ENCODE data around the gene PRDM10.
"Not testable (repeated sequence)": the region's sequence is repeated elsewhere in the genome, so short reads cannot be mapped to it uniquely, and the experiment has no call there.

The PRDM10 gene

DNA sequence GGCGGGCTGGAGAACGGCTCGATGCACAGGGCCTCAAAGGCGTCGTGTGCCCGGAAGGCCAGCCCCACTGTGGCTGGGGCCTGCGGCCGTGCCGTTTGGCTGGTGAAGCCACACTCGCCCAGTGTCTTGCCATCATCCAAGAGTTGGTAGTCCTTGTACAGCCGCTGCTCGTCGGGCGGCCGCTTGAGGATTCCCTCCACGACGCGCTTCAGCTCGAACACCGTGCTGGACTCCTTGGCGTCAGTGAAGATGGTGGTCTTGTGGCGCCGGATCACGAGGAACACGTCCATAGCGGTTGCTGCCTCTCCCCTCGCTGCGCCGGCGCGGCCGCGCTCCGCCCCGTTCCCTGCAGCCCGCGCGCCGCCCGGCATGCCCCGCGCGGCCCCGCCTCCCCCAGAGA, 30.3 kb upstream of the PRDM10 start:
- no peak for DNase-seq (ENCODE audit: low read depth)
- peaks cover 4% of the 10 kb centered on the region for H3K4me1 ChIP-seq (ENCODE audit: control insufficient read depth, insufficient read depth, low read length)

DNA sequence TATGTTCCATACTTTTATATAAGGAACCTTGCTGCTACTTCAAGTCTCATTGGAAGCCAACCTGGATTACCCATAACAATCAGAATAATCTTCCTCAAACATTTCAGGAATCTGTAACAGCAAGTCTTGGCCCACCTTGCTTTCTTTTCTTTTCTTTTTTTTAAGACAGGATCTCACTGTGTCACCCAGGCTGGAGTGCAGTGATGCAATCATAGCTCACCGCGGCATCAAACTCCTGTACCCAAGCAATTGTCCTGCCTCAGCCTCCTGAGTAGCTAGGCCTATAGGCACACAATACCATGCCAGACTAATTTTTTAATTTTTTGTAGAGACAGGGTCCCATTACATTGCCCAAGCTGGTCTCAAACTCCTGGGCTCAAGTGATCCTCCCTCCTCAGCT, 29.3 kb upstream of the PRDM10 start:
- Histone ChIP-seq H3K27me3 (replicated peaks; ENCODE audit: control insufficient read depth, insufficient read depth, low read length) (no peaks in the 10 kb centered on the region), H3K9ac (ENCODE audit: low read length) (no peak overlapping the region), H3K9me3 (ENCODE audit: control insufficient read depth, low read length) (no peaks in the 10 kb centered on the region), H3K36me3 (ENCODE audit: control insufficient read depth, insufficient read depth, low read length, severe bottlenecking) (no peaks in the 10 kb centered on the region), H3K4me3 (ENCODE audit: low read length) (no peak overlapping the region), H3K4me1 (ENCODE audit: control insufficient read depth, insufficient read depth, low read length) (peaks cover 1% of the 10 kb centered on the region)
- no peak for DNase-seq (ENCODE audit: low read depth)

More for the DNA sequence above, 30.3 kb upstream of the PRDM10 start:
- no peaks in the 10 kb centered on the region for H3K9me3 ChIP-seq (ENCODE audit: control insufficient read depth, low read length)
- H3K9ac ChIP-seq (ENCODE audit: low read length): no peak overlapping the region
- H3K4me3 ChIP-seq (ENCODE audit: low read length): no peak overlapping the region
- H3K36me3 ChIP-seq (ENCODE audit: control insufficient read depth, insufficient read depth, low read length, severe bottlenecking): no peaks in the 10 kb centered on the region
- no peaks in the 10 kb centered on the region for H3K27me3 ChIP-seq (replicated peaks; ENCODE audit: control insufficient read depth, insufficient read depth, low read length)

DNA sequence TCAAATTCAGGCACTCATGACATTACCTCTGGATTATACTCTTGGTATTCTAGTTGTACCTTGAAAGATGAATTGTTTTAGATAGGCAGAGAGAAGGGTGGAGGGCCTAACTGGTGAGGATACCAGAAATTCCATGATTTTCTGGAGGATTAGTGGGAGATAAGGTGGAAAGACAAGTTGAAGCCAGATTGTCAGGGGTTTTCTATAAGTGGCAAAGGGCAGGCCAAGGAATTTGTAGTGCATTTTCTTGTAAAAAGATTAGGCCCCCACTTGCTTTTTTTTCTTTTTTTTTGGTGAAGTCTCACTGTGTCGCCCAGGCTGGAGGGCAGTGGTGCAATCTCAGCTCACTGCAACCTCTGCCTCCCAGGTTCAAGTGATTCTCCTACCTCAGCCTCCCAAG, 28.4 kb upstream of the PRDM10 start:
- Histone ChIP-seq H3K9me3 (ENCODE audit: control insufficient read depth, low read length) (no peaks in the 10 kb centered on the region), H3K4me3 (ENCODE audit: low read length) (no peak overlapping the region), H3K36me3 (ENCODE audit: control insufficient read depth, insufficient read depth, low read length, severe bottlenecking) (no peaks in the 10 kb centered on the region), H3K9ac (ENCODE audit: low read length) (no peak overlapping the region), H3K4me1 (ENCODE audit: control insufficient read depth, insufficient read depth, low read length) (no peaks in the 10 kb centered on the region), H3K27me3 (replicated peaks; ENCODE audit: control insufficient read depth, insufficient read depth, low read length) (no peaks in the 10 kb centered on the region)
- DNase-seq (ENCODE audit: low read depth): no peak

DNA sequence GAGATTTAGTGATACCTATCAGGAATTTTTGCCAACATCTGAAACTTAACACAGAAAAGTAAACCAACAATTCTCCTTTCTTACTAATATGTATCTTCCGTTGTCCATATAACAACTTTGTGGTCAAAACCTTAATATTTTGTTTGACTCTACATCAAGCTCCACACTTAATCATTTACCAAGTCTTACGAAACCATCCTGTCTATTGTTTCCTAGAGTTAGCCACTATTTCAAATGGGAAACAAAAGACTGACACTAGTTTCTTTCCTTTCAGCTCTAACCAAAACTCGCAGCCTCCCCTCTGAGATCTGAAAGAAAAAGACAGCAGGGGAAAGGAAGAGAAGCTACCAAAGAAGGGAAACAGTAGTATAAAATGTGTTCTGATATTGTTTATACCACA, 26.5 kb upstream of the PRDM10 start:
- Histone ChIP-seq H3K4me3 (ENCODE audit: low read length) (no peak overlapping the region), H3K27me3 (replicated peaks; ENCODE audit: control insufficient read depth, insufficient read depth, low read length) (no peaks in the 10 kb centered on the region), H3K9ac (ENCODE audit: low read length) (no peak overlapping the region), H3K9me3 (ENCODE audit: control insufficient read depth, low read length) (no peaks in the 10 kb centered on the region), H3K4me1 (ENCODE audit: control insufficient read depth, insufficient read depth, low read length) (peaks cover 2% of the 10 kb centered on the region), H3K36me3 (ENCODE audit: control insufficient read depth, insufficient read depth, low read length, severe bottlenecking) (no peaks in the 10 kb centered on the region)
- no peak for DNase-seq (ENCODE audit: low read depth)

DNA sequence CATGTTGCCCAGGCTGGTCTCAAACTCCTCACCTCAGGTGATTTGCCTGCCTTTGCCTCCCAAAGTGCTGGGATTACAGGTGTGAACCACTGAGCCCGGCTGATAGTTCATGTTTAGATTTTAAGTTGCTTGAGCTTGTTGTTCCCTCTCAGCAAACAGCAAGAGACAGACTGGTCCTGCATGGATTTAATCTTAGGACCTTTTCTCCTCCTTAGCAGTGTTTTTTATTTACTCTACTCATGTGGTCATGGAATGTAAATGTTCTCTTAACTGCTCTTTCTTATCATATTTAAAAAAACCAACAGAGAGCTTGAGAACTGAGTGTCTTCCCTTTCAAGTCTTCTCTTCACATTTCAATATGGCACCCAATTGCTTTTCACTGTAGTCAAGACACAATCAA, 22.7 kb upstream of the PRDM10 start:
- Histone ChIP-seq H3K4me1 (ENCODE audit: control insufficient read depth, insufficient read depth, low read length) (peaks cover 10% of the 10 kb centered on the region), H3K9ac (ENCODE audit: low read length) (no peak overlapping the region), H3K27me3 (replicated peaks; ENCODE audit: control insufficient read depth, insufficient read depth, low read length) (no peaks in the 10 kb centered on the region), H3K4me3 (ENCODE audit: low read length) (no peak overlapping the region), H3K9me3 (ENCODE audit: control insufficient read depth, low read length) (no peaks in the 10 kb centered on the region), H3K36me3 (ENCODE audit: control insufficient read depth, insufficient read depth, low read length, severe bottlenecking) (no peaks in the 10 kb centered on the region)
- no peak for DNase-seq (ENCODE audit: low read depth)

DNA sequence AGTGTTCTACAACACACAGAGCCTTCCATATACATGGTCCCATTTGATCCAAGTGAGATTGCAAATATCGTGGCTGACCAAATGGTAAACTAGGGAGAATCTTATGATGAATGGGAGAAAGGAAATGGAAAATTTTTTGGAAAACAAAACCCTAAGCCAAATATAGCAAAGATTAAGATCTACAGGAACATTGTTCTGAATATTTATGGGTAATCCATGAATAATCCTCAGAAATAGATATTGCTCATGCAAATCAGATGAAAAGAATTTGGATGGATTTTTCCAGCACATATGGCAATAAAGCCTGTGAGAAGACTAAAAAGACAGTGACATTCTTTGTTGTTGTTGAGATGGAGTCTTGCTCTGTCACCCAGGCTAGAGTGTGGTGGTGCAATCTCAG, 21.7 kb upstream of the PRDM10 start:
- Histone ChIP-seq H3K9me3 (ENCODE audit: control insufficient read depth, low read length) (no peaks in the 10 kb centered on the region), H3K4me1 (ENCODE audit: control insufficient read depth, insufficient read depth, low read length) (peaks cover 10% of the 10 kb centered on the region), H3K9ac (ENCODE audit: low read length) (no peak overlapping the region), H3K36me3 (ENCODE audit: control insufficient read depth, insufficient read depth, low read length, severe bottlenecking) (no peaks in the 10 kb centered on the region), H3K27me3 (replicated peaks; ENCODE audit: control insufficient read depth, insufficient read depth, low read length) (no peaks in the 10 kb centered on the region), H3K4me3 (ENCODE audit: low read length) (no peak overlapping the region)
- DNase-seq (ENCODE audit: low read depth): no peak

DNA sequence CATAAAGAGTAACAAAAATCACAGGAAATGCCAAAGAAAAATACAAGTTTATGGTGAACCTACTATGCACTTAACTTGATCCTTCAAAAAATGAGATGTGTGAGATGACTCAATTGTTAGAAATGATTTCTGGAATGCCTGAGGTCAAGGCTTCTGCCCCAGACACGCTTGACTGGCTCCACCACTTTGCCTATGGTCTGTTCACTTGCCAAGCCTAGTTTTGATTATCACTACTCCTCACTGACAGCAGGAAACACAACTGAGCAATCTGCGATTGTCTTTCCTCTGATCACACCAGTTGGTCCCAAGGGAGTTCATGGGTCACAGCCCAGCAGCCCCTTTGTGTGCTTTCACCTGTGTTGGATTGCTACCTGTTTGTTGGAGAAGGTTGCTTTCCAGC, 20.6 kb upstream of the PRDM10 start:
- peak; percentile 13 for DNase-seq (ENCODE audit: low read depth)
- H3K36me3 ChIP-seq (ENCODE audit: control insufficient read depth, insufficient read depth, low read length, severe bottlenecking): no peaks in the 10 kb centered on the region
- H3K4me1 ChIP-seq (ENCODE audit: control insufficient read depth, insufficient read depth, low read length): peaks cover 10% of the 10 kb centered on the region
- no peak overlapping the region for H3K4me3 ChIP-seq (ENCODE audit: low read length)
- no peaks in the 10 kb centered on the region for H3K27me3 ChIP-seq (replicated peaks; ENCODE audit: control insufficient read depth, insufficient read depth, low read length)
- no peaks in the 10 kb centered on the region for H3K9me3 ChIP-seq (ENCODE audit: control insufficient read depth, low read length)
- H3K9ac ChIP-seq (ENCODE audit: low read length): no peak overlapping the region

DNA sequence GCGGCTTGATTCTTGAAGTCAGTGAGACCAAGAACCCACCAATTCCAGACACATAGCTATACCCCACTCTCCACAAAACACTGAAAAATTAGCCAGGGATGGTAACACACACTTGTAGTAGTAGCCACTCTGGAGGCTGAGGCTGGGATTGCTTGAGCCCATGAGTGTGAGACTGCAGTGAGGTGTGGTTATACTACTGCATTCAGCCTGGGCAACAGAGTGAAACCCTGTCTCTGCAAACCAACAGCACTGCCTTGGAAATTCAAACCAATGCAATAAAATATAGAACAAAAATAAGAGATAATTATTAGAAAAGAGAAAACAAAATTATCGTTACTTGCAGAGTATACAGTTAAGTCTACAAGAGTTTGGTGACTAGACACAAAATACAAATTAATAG, 20.2 kb upstream of the PRDM10 start:
- Histone ChIP-seq H3K36me3 (ENCODE audit: control insufficient read depth, insufficient read depth, low read length, severe bottlenecking) (no peaks in the 10 kb centered on the region), H3K9me3 (ENCODE audit: control insufficient read depth, low read length) (no peaks in the 10 kb centered on the region), H3K27me3 (replicated peaks; ENCODE audit: control insufficient read depth, insufficient read depth, low read length) (no peaks in the 10 kb centered on the region), H3K9ac (ENCODE audit: low read length) (no peak overlapping the region), H3K4me1 (ENCODE audit: control insufficient read depth, insufficient read depth, low read length) (peaks cover 10% of the 10 kb centered on the region), H3K4me3 (ENCODE audit: low read length) (no peak overlapping the region)
- no peak for DNase-seq (ENCODE audit: low read depth)

DNA sequence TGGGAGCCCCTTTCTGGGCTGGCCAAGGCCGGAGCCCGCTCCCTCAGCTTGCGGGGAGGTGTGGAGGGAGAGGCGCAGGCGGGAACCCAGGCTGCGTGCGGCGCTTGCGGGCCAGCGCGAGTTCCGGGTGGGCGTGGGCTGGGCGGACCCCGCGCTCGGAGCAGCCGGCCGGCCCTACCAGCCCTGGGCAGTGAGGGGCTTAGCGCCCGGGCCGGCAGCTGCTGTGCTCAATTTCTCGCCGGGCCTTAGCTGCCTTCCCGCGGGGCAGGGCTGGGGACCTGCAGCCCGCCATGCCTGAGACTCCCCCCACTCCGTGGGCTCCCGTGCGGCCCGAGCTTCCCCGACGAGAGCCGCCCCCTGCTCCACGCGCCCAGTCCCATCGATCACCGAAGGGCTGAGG, 19.0 kb upstream of the PRDM10 start:
- not testable (repeated sequence) for H3K4me3 ChIP-seq (ENCODE audit: low read length); DNase-seq (ENCODE audit: low read depth); H3K9me3 ChIP-seq (ENCODE audit: control insufficient read depth, low read length); H3K9ac ChIP-seq (ENCODE audit: low read length); H3K27me3 ChIP-seq (replicated peaks; ENCODE audit: control insufficient read depth, insufficient read depth, low read length); H3K36me3 ChIP-seq (ENCODE audit: control insufficient read depth, insufficient read depth, low read length, severe bottlenecking)
- peaks cover 10% of the 10 kb centered on the region for H3K4me1 ChIP-seq (ENCODE audit: control insufficient read depth, insufficient read depth, low read length)

DNA sequence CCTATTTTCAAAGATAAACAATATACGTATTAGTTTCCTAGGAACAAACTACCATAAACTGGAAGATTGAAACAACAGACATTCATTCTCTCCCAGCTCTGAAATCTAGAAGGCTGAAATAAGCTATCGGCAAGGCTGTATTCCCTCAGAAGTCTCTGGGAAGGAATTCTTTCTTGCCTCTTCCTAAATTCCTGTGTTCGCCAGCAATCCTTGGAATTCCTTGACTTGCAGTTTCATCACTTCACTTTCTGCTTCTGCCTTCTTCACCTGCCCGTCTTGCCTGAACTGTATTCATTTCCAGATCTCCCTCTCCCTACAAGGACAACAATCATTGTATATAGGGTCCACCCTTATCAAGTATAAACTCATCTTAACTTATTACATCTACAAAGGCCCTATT, 17.7 kb upstream of the PRDM10 start:
- no peaks in the 10 kb centered on the region for H3K9me3 ChIP-seq (ENCODE audit: control insufficient read depth, low read length)
- H3K27me3 ChIP-seq (replicated peaks; ENCODE audit: control insufficient read depth, insufficient read depth, low read length): no peaks in the 10 kb centered on the region
- H3K9ac ChIP-seq (ENCODE audit: low read length): no peak overlapping the region
- peaks cover 10% of the 10 kb centered on the region for H3K4me1 ChIP-seq (ENCODE audit: control insufficient read depth, insufficient read depth, low read length)
- no peak overlapping the region for H3K4me3 ChIP-seq (ENCODE audit: low read length)
- no peaks in the 10 kb centered on the region for H3K36me3 ChIP-seq (ENCODE audit: control insufficient read depth, insufficient read depth, low read length, severe bottlenecking)
- DNase-seq (ENCODE audit: low read depth): no peak

DNA sequence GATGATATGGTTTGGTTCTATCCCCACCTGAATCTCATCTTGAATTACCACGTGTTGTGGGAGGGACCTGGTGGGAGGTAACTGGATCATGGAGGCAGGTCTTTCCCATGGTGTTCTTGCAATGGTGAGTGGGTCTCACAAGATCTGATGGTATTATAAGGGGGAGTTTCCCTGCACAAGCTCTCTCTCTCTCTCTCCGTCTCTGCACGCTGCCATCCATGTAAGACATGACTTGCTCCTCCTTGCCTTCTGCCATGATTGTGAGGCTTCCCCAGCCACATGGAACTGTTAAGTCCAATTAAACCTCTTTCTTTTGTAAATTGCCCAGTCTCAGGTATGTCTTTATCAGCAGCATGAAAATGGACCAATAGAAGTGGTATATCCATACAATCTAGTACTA, 13.2 kb upstream of the PRDM10 start:
- not testable (repeated sequence) for H3K9ac ChIP-seq (ENCODE audit: low read length); H3K27me3 ChIP-seq (replicated peaks; ENCODE audit: control insufficient read depth, insufficient read depth, low read length); H3K4me3 ChIP-seq (ENCODE audit: low read length); DNase-seq (ENCODE audit: low read depth); H3K36me3 ChIP-seq (ENCODE audit: control insufficient read depth, insufficient read depth, low read length, severe bottlenecking); H3K9me3 ChIP-seq (ENCODE audit: control insufficient read depth, low read length)
- peaks cover 10% of the 10 kb centered on the region for H3K4me1 ChIP-seq (ENCODE audit: control insufficient read depth, insufficient read depth, low read length)

DNA sequence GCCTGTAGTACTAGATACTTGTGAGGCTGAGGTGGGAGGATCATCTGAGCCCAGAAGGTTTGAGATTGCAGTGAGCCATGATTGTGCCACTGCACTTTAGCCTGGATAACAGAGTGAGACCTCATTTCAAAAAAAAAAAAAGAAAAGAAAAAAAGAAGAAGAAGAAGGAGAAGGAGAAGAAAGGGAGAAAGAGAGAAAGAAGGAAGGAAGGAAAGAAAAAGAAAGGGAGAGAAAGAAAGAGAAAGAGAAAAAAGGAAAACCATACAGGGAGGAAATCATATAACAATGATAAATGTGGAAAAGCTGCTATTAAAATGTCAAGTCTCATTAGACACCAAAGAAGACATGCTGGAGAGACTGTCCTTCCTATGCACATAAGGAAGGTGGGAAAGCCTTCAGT, 5.7 kb upstream of the PRDM10 start:
- H3K36me3 ChIP-seq (ENCODE audit: control insufficient read depth, insufficient read depth, low read length, severe bottlenecking): no peaks in the 10 kb centered on the region
- no peaks in the 10 kb centered on the region for H3K27me3 ChIP-seq (replicated peaks; ENCODE audit: control insufficient read depth, insufficient read depth, low read length)
- no peaks in the 10 kb centered on the region for H3K9me3 ChIP-seq (ENCODE audit: control insufficient read depth, low read length)
- H3K4me3 ChIP-seq (ENCODE audit: low read length): no peak overlapping the region
- H3K4me1 ChIP-seq (ENCODE audit: control insufficient read depth, insufficient read depth, low read length): peaks cover 6% of the 10 kb centered on the region
- DNase-seq (ENCODE audit: low read depth): no peak
- H3K9ac ChIP-seq (ENCODE audit: low read length): no peak overlapping the region

All from adipocyte (in vitro differentiated cells).